HepG2 (cell line): ENCODE measurements around the gene KCND2.

Experiments used
- DPF2 ChIP-seq: sonication (generic); formaldehyde crosslinking; IDR thresholded peaks from 2 replicates; pipeline ENCODE4 v1.4.0; 2020; ENCODE audit warnings: mild to moderate bottlenecking, low read depth, missing genetic modification reagents, borderline replicate concordance
- ZNF124 ChIP-seq: sonication (generic); formaldehyde crosslinking; IDR thresholded peaks from 2 replicates; pipeline ENCODE4 v1.4.0; 2020; ENCODE audit warnings: missing genetic modification reagents
- TF ChIP-seq, protein P1 (sequence below): sonication (generic); formaldehyde crosslinking; IDR thresholded peaks from 2 replicates; pipeline ENCODE4 v1.5.0; 2020; ENCODE audit warnings: mild to moderate bottlenecking, missing genetic modification reagents, moderate library complexity
- TF ChIP-seq, protein P2 (sequence below): IDR thresholded peaks from 2 replicates; pipeline ENCODE4 v1.6.1; 2018; ENCODE audit warnings: missing genetic modification reagents, mild to moderate bottlenecking, missing compliant biosample characterization

DNA sequence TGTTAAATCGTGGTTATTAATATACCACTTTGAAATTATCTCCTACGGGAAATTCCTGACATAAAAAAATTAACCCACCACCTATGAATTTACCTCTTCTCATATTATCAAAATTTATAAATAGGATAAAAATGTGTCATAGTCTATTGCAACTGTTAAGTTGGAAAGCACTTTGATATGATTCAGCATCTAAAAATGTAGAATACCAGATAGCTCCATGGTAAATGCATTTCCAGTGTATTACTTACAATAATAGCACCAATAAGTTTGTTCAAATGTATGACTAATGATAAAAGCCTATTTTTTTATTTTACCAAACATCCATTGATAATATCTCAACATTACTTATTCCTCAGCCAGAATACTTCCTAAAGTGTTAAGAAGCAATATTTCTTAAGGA lies 13.6 kb upstream of the KCND2 start:
- TF ChIP-seq, protein P1, sequence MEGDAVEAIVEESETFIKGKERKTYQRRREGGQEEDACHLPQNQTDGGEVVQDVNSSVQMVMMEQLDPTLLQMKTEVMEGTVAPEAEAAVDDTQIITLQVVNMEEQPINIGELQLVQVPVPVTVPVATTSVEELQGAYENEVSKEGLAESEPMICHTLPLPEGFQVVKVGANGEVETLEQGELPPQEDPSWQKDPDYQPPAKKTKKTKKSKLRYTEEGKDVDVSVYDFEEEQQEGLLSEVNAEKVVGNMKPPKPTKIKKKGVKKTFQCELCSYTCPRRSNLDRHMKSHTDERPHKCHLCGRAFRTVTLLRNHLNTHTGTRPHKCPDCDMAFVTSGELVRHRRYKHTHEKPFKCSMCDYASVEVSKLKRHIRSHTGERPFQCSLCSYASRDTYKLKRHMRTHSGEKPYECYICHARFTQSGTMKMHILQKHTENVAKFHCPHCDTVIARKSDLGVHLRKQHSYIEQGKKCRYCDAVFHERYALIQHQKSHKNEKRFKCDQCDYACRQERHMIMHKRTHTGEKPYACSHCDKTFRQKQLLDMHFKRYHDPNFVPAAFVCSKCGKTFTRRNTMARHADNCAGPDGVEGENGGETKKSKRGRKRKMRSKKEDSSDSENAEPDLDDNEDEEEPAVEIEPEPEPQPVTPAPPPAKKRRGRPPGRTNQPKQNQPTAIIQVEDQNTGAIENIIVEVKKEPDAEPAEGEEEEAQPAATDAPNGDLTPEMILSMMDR (CRISPR knock-in tag): no peak
- TF ChIP-seq ZNF124 (CRISPR knock-in tag) (no peak), DPF2 (CRISPR knock-in tag) (no peak)
- TF ChIP-seq, protein P2, sequence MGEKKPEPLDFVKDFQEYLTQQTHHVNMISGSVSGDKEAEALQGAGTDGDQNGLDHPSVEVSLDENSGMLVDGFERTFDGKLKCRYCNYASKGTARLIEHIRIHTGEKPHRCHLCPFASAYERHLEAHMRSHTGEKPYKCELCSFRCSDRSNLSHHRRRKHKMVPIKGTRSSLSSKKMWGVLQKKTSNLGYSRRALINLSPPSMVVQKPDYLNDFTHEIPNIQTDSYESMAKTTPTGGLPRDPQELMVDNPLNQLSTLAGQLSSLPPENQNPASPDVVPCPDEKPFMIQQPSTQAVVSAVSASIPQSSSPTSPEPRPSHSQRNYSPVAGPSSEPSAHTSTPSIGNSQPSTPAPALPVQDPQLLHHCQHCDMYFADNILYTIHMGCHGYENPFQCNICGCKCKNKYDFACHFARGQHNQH (CRISPR knock-in tag): no peak
